ENCODE results near the gene VLDLR. TPM values are rescaled to one million over a fixed set of nuclear protein-coding genes. Genes with fewer than 3 reads are reported as not detected.

VLDLR gene
- total RNA-seq, 2 donors from 2014 or later: 29.5 to 38.7 TPM

DNA sequence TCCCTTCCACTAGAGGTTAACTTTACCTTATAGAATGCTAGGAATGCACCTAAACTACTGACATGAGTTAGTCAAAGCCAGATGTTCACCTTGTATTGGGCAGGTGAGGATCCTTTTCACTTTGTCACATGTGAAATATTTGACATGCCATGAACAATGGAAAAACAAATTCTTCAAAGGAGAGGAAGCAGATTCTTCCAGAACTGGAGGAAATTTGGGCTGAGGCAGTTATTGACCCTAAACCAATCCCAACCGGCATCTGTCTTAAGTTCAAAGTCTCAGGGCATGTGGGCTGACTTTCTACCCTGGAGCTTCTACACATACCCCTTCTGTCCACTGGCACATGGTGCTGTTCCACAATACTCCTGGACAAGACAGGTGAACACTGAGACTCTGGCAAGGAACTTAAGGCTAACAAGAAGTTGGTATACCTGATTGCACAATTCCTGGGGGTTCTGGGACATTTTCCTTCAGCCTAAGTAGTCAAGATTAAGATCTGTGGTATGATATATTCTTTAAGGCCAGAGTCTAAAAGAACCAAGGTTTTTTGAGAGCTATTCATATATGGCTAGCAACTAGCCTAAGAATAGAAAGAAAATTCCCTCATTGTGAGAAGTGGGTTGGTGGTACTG lies 2.6 kb downstream of the VLDLR start:
- Mint-ChIP-seq H3K9me3 (no peaks in the 10 kb centered on the region), H3K4me3 (peak overlapping the region; percentile 83), H3K27me3 (ENCODE audit: insufficient read depth) (peaks cover 36% of the 10 kb centered on the region), H3K4me1 (peaks cover 43% of the 10 kb centered on the region), H3K27ac (peak overlapping the region; percentile 37), H3K36me3 (ENCODE audit: low read depth) (no peaks in the 10 kb centered on the region)
- Histone ChIP-seq H3K27ac (ENCODE audit: low read depth, low read length) (no peak overlapping the region), H3K9ac (ENCODE audit: extremely low read depth, low read length, poor library complexity, severe bottlenecking) (peak overlapping the region; percentile 85), H3K4me1 (ENCODE audit: control insufficient read depth, insufficient read depth, low read length) (peaks cover 18% of the 10 kb centered on the region), H3K27me3 (ENCODE audit: control insufficient read depth, insufficient read depth, low read length, poor library complexity, severe bottlenecking) (peaks cover 6% of the 10 kb centered on the region), H3K36me3 (ENCODE audit: control insufficient read depth, insufficient read depth, low read length) (peaks cover 23% of the 10 kb centered on the region), H3K4me3 (ENCODE audit: low read length) (peak overlapping the region; percentile 87), H3K9me3 (ENCODE audit: control insufficient read depth, low read length) (no peaks in the 10 kb centered on the region)
- no peak for DNase-seq
- WGBS, 2 experiments (ENCODE audit: insufficient coverage in 1 of 2, insufficient read length in 1 of 2): 96 to 100% methylated on average over 1 of the region's 1 CpG
- TF ChIP-seq, protein P1, sequence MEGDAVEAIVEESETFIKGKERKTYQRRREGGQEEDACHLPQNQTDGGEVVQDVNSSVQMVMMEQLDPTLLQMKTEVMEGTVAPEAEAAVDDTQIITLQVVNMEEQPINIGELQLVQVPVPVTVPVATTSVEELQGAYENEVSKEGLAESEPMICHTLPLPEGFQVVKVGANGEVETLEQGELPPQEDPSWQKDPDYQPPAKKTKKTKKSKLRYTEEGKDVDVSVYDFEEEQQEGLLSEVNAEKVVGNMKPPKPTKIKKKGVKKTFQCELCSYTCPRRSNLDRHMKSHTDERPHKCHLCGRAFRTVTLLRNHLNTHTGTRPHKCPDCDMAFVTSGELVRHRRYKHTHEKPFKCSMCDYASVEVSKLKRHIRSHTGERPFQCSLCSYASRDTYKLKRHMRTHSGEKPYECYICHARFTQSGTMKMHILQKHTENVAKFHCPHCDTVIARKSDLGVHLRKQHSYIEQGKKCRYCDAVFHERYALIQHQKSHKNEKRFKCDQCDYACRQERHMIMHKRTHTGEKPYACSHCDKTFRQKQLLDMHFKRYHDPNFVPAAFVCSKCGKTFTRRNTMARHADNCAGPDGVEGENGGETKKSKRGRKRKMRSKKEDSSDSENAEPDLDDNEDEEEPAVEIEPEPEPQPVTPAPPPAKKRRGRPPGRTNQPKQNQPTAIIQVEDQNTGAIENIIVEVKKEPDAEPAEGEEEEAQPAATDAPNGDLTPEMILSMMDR (conservative IDR thresholded peaks at IDR 0.05): no peak

DNA sequence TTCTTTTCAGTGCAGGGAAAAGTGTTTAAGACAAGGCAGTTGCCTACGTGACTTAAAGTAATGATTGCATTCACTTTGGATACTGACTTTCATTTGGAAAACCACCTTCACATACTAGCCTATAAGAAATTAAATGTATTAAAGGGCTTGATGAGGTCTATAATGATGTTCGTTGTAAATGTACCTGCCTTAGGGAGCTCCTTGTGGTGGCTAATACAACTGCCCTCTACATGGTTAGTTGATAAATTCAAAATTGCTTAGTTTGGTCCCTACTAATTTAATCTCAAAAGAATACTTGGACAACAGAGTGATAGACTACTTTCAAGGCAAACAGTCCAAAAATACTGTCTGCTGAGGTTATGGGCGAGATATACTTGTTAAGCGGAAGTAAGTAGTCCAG lies 3.8 kb downstream of the VLDLR start:
- H3K4me3 Mint-ChIP-seq: no peak overlapping the region
- H3K9me3 Mint-ChIP-seq: no peaks in the 10 kb centered on the region
- Histone ChIP-seq H3K9ac (ENCODE audit: extremely low read depth, low read length, poor library complexity, severe bottlenecking) (no peak overlapping the region), H3K27ac (ENCODE audit: low read depth, low read length) (no peak overlapping the region), H3K4me1 (ENCODE audit: control insufficient read depth, insufficient read depth, low read length) (peaks cover 18% of the 10 kb centered on the region), H3K36me3 (ENCODE audit: control insufficient read depth, insufficient read depth, low read length) (peaks cover 35% of the 10 kb centered on the region), H3K9me3 (ENCODE audit: control insufficient read depth, low read length) (no peaks in the 10 kb centered on the region), H3K27me3 (ENCODE audit: control insufficient read depth, insufficient read depth, low read length, poor library complexity, severe bottlenecking) (peaks cover 6% of the 10 kb centered on the region), H3K4me3 (ENCODE audit: low read length) (peak overlapping the region; percentile 87)
- TF ChIP-seq, protein P1 (conservative IDR thresholded peaks at IDR 0.05): peak; percentile 70
- DNase-seq: no peak
- 87 to 90% methylated on average over 2 to 4 of the region's 4 CpGs for WGBS, 2 experiments (ENCODE audit: insufficient coverage in 1 of 2, insufficient read length in 1 of 2)
- peaks cover 2% of the 10 kb centered on the region for H3K36me3 Mint-ChIP-seq (ENCODE audit: low read depth)
- peaks cover 47% of the 10 kb centered on the region for H3K4me1 Mint-ChIP-seq
- H3K27ac Mint-ChIP-seq: no peak overlapping the region
- peaks cover 24% of the 10 kb centered on the region for H3K27me3 Mint-ChIP-seq (ENCODE audit: insufficient read depth)

DNA sequence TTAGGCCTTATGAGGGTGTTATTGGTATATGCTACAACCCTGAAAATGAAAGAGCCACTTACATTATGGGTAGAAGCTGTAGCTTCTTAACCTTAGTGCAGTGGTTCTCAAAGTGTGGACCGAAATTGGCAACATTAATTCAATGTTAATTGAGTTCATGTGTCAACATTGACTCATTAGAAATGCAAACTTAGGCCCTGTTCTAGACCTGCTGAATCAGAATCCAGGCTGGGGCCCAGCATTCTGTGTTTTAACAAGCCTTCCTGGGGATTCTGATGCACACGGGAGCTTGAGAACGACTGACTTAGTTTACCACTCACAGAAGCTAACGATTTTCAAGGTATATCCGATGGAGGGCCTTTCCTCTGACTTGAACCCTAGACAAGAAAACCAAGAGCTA lies 7.3 kb downstream of the VLDLR start:
- H3K36me3 ChIP-seq (ENCODE audit: control insufficient read depth, insufficient read depth, low read length): peaks cover 48% of the 10 kb centered on the region
- Mint-ChIP-seq H3K4me3 (no peak overlapping the region), H3K27ac (no peak overlapping the region), H3K36me3 (ENCODE audit: low read depth) (peaks cover 2% of the 10 kb centered on the region), H3K9me3 (no peaks in the 10 kb centered on the region), H3K4me1 (peaks cover 52% of the 10 kb centered on the region), H3K27me3 (ENCODE audit: insufficient read depth) (peaks cover 8% of the 10 kb centered on the region)
- DNase-seq: no peak
- no peak overlapping the region for H3K4me3 ChIP-seq (ENCODE audit: low read length)
- peaks cover 29% of the 10 kb centered on the region for H3K4me1 ChIP-seq (ENCODE audit: control insufficient read depth, insufficient read depth, low read length)
- H3K9me3 ChIP-seq (ENCODE audit: control insufficient read depth, low read length): no peaks in the 10 kb centered on the region
- 93 to 97% methylated on average over 5 of the region's 5 CpGs for WGBS, 2 experiments (ENCODE audit: insufficient coverage in 1 of 2, insufficient read length in 1 of 2)
- no peak overlapping the region for H3K9ac ChIP-seq (ENCODE audit: extremely low read depth, low read length, poor library complexity, severe bottlenecking)
- H3K27me3 ChIP-seq (ENCODE audit: control insufficient read depth, insufficient read depth, low read length, poor library complexity, severe bottlenecking): no peaks in the 10 kb centered on the region
- TF ChIP-seq, protein P1 (conservative IDR thresholded peaks at IDR 0.05): no peak
- no peak overlapping the region for H3K27ac ChIP-seq (ENCODE audit: low read depth, low read length)
